Sigmoid colon (tissue), 7 donors: ENCODE results near the gene STARD9. TPM values are rescaled to one million over a fixed set of nuclear protein-coding genes. Genes with fewer than 3 reads are reported as not detected.

Source experiments
- DNase-seq: peaks from one replicate; pipeline ENCODE4 v3.0.0-alpha.2; 2019
- H3K27ac ChIP-seq, 4 donors: fragments of 200-600 bp; sonication (generic); one replicate each; pipeline ENCODE4 v1.5.1; 2016 to 2019; ENCODE audit warnings: mild to moderate bottlenecking in 1 of 4
- H3K27me3 ChIP-seq, 3 donors: fragments of 200-600 bp; sonication (generic); one replicate each; pipeline ENCODE4 v1.5.1; 2019; ENCODE audit warnings: mild to moderate bottlenecking in 1 of 3
- H3K36me3 ChIP-seq, 4 donors: fragments of 200-600 bp; sonication (generic); one replicate each; pipeline ENCODE4 v1.5.1; 2016 to 2019
- H3K4me1 ChIP-seq, 4 donors: fragments of 200-600 bp; sonication (generic); one replicate each; pipeline ENCODE4 v1.5.1; 2017 to 2019
- H3K4me3 ChIP-seq, 4 donors: fragments of 200-600 bp; sonication (generic); one replicate each; pipeline ENCODE4 v1.5.1; 2017 to 2019; ENCODE audit warnings: mild to moderate bottlenecking in 2 of 4, moderate library complexity in 1 of 4
- H3K9me3 ChIP-seq, 4 donors: fragments of 200-600 bp in 3 of 4; sonication (generic) in 3 of 4; one replicate each; pipeline versions ENCODE4 v1.5.1 to v1.6.1; 2013 to 2019
- EP300 ChIP-seq, 4 donors: sonication (generic); formaldehyde crosslinking; IDR thresholded peaks; one replicate each; pipeline ENCODE4 v1.6.1; 2017; ENCODE audit warnings: antibody characterized with exemption in 4 of 4
- POLR2A ChIP-seq, 2 donors: fragments of 450-650 bp; IDR thresholded peaks; one replicate each; pipeline ENCODE4 v1.6.1; 2016; ENCODE audit warnings: antibody characterized with exemption in 2 of 2, mild to moderate bottlenecking in 2 of 2, moderate library complexity in 2 of 2
- POLR2AphosphoS5 ChIP-seq, 4 donors: sonication (generic); formaldehyde crosslinking; IDR thresholded peaks; one replicate each; pipeline ENCODE4 v1.6.1; 2017; ENCODE audit warnings: antibody characterized with exemption in 4 of 4
- WGBS, 2 donors: extraction: QIAGEN DNeasy Blood & Tissue Kit; methylation state at CpG; one replicate each; pipeline ENCODE4 v1.1.7; 2013; 5-methylcytosine and 5-hydroxymethylcytosine counted together
- intact Hi-C: fragments of 100-400 bp; cut with DNase I; formaldehyde crosslinking; loops from one replicate; pipeline ENCODE4 v1.15.1; 2023
- polyA plus RNA-seq, 3 donors: library from polyadenylated mRNA; stranded (reverse); fragments of 200-250 nt; gene quantifications; one replicate each; pipeline ENCODE4 v1.2.3, GENCODE V29; 2013
- total RNA-seq, 4 donors: library from RNA; depleted of rRNA; stranded (reverse); fragments of >200 nt; gene quantifications; one replicate each; pipeline ENCODE4 v1.1.0, GENCODE V29; 2016
- TF ChIP-seq, protein P1 (sequence below), 4 experiments: fragments of 450-650 bp in 3 of 4; fragments of 200-600 bp in 1 of 4; IDR thresholded peaks; one replicate each; pipeline ENCODE4 v1.5.1; 2016 to 2019; ENCODE audit warnings: antibody characterized with exemption in 4 of 4, mild to moderate bottlenecking in 3 of 4, moderate library complexity in 2 of 4
- donor health status: healthy with polysubstance abuse.
- donor health status: Bipolar disorder and iron deficiency.
- donor health status: healthy.

The STARD9 gene
- total and polyA plus RNA-seq, 7 donors = 0.60 to 125 (median 36.4) TPM

DNA sequence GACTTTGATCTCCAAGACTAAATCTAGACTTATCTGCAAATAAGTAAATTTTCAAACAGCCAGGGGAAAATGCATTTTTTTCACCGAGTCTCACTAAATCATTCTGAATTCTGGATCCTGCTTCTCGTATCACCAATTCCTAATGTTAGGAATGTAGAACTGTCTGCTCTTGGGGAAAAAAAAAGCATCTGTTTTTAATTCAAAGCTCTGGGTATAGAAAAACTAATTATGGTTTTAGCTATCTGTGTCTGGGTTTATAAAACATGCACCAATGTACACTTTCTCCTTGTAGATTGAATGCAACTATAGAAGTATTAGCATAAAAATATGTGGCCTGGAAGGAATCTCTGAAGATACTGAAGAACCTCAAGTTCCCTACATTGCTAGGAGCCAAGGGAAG, 166.3 kb downstream of the STARD9 start:
- peaks cover 0 to 7% (median 7%) of the 10 kb centered on the region in 4 donors for H3K4me1 ChIP-seq
- no peak for DNase-seq

DNA sequence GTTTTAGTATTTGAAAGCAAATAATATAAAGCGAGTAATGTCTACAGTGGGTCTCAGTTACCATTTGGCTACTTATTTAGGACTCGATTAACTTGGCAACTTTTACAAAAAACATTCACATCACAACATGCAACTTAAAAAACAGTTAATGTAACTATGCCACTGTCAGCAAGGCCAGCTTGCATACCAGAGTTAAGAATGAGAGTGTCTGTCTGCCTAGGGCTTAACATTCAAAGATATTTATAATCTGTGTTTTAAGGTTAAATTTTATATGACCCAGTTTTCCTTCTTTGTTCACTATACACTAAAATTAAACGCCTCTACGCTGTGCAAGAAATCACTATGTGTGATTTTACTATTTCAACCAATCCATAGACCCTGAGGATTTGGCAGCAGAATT, 166.7 kb downstream of the STARD9 start:
- WGBS, 2 donors = 96% methylated on average over 4 of the region's 4 CpGs
- H3K9me3 ChIP-seq = no peaks in the 10 kb centered on the region
- H3K36me3 ChIP-seq = peaks cover 0 to 24% (median 2%) of the 10 kb centered on the region in 4 donors
- DNase-seq = no peak
- TF ChIP-seq POLR2AphosphoS5 (IDR thresholded peaks at IDR 0.05) = no peak
- TF ChIP-seq POLR2A (IDR thresholded peaks at IDR 0.05) = no peak
- TF ChIP-seq EP300 (IDR thresholded peaks at IDR 0.05) = no peak
- TF ChIP-seq, protein P1, sequence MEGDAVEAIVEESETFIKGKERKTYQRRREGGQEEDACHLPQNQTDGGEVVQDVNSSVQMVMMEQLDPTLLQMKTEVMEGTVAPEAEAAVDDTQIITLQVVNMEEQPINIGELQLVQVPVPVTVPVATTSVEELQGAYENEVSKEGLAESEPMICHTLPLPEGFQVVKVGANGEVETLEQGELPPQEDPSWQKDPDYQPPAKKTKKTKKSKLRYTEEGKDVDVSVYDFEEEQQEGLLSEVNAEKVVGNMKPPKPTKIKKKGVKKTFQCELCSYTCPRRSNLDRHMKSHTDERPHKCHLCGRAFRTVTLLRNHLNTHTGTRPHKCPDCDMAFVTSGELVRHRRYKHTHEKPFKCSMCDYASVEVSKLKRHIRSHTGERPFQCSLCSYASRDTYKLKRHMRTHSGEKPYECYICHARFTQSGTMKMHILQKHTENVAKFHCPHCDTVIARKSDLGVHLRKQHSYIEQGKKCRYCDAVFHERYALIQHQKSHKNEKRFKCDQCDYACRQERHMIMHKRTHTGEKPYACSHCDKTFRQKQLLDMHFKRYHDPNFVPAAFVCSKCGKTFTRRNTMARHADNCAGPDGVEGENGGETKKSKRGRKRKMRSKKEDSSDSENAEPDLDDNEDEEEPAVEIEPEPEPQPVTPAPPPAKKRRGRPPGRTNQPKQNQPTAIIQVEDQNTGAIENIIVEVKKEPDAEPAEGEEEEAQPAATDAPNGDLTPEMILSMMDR (IDR thresholded peaks at IDR 0.05) = no peak
- H3K4me1 ChIP-seq = peaks cover 0 to 7% (median 7%) of the 10 kb centered on the region in 4 donors
- no peak overlapping the region for H3K27ac ChIP-seq
- intact Hi-C loops = no loop called here
- H3K27me3 ChIP-seq = no peaks in the 10 kb centered on the region
- no peak overlapping the region for H3K4me3 ChIP-seq

More for the DNA sequence above, 166.3 kb downstream of the STARD9 start:
- Histone ChIP-seq H3K36me3 (peaks cover 0 to 24% (median 2%) of the 10 kb centered on the region in 4 donors), H3K27ac (no peak overlapping the region), H3K27me3 (no peaks in the 10 kb centered on the region), H3K4me3 (no peak overlapping the region), H3K9me3 (no peaks in the 10 kb centered on the region)
- intact Hi-C loops = no loop called here
- WGBS, 2 donors = 91 to 96% methylated on average over 2 of the region's 2 CpGs
- TF ChIP-seq, protein P1 (IDR thresholded peaks at IDR 0.05) = no peak
- TF ChIP-seq POLR2AphosphoS5 (IDR thresholded peaks at IDR 0.05) (no peak), POLR2A (IDR thresholded peaks at IDR 0.05) (no peak), EP300 (IDR thresholded peaks at IDR 0.05) (no peak)

DNA sequence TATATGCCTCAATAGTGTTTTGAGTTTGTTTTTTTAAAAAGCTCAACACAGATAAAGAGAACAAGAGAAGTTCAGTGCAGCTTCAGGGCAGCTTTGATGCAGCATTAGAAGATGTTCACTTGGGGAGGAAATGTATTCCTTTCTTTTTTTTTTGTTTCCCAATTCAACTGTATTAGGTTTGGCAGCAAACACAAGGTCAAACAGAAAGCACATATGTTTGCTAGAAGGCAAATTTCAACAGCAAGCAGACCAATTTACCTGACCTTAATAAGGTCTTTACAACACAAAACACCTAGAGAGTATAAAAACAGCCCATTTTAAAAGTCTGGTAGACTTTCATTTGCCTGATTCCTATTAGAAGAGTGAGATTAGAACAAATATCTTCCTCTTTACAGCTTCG, 168.8 kb downstream of the STARD9 start:
- H3K27me3 ChIP-seq = no peaks in the 10 kb centered on the region
- 96 to 100% methylated on average over 1 of the region's 1 CpG for WGBS, 2 donors
- H3K9me3 ChIP-seq = no peaks in the 10 kb centered on the region
- TF ChIP-seq EP300 (IDR thresholded peaks at IDR 0.05) (no peak), POLR2AphosphoS5 (IDR thresholded peaks at IDR 0.05) (no peak), POLR2A (IDR thresholded peaks at IDR 0.05) (no peak)
- TF ChIP-seq, protein P1 (IDR thresholded peaks at IDR 0.05) = no peak
- no peaks in the 10 kb centered on the region for H3K4me1 ChIP-seq
- peaks cover 0 to 24% (median 2%) of the 10 kb centered on the region in 4 donors for H3K36me3 ChIP-seq
- no peak overlapping the region for H3K27ac ChIP-seq
- intact Hi-C loops = no loop called here
- no peak overlapping the region for H3K4me3 ChIP-seq
- DNase-seq = no peak

DNA sequence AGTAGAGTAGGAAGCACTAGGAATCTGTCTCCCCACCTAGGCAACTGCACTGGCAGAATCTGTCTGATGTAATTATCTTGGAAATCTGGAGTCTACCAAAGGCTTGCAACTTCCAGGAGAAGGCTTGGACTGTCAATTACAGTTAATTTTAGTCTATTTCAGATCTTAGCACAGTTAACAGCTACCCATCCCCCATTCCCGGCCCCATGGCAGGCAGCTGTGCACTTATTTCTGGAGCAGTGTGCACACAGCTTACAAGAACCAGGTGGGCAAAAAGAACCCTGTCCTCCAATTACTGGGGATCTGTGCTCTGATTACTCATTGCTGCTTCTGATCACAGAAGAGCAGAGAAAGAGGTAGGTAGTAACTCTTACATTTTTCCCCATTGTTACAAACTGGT, 173.9 kb downstream of the STARD9 start:
- Histone ChIP-seq H3K36me3 (peaks cover 0 to 42% (median 9%) of the 10 kb centered on the region in 4 donors), H3K9me3 (no peaks in the 10 kb centered on the region), H3K27ac (no peak overlapping the region), H3K4me1 (no peaks in the 10 kb centered on the region), H3K4me3 (no peak overlapping the region), H3K27me3 (no peaks in the 10 kb centered on the region)
- DNase-seq = no peak
- intact Hi-C loops = no loop called here
- 87 to 97% methylated on average over 1 of the region's 1 CpG for WGBS, 2 donors
- TF ChIP-seq POLR2AphosphoS5 (IDR thresholded peaks at IDR 0.05) = no peak
- no peak for TF ChIP-seq POLR2A (IDR thresholded peaks at IDR 0.05)
- TF ChIP-seq EP300 (IDR thresholded peaks at IDR 0.05) = no peak
- TF ChIP-seq, protein P1 (IDR thresholded peaks at IDR 0.05) = no peak

DNA sequence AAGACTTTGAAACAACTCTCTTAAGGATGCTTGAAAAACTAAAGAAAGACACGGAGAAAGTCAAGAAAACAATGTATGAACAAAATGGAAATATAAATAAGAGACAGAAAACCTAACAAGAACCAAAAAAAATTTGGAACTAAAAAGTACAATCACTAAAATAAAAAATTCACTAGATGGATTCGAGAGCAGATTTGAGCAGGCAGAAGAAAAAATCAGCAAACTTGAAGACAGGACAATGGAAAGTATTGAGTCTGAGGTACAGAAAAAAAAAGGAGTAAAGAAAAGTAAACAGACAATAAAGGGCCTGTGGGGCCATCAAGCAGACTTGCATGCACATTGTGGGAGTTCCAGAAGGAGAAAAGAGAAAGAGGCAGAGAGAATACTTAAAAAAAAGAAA, 174.9 kb downstream of the STARD9 start:
- H3K4me3 ChIP-seq = no peak overlapping the region
- no peaks in the 10 kb centered on the region for H3K9me3 ChIP-seq
- intact Hi-C loops = no loop called here
- no peaks in the 10 kb centered on the region for H3K27me3 ChIP-seq
- no peak for TF ChIP-seq EP300 (IDR thresholded peaks at IDR 0.05)
- no peak for TF ChIP-seq POLR2AphosphoS5 (IDR thresholded peaks at IDR 0.05)
- TF ChIP-seq, protein P1 (IDR thresholded peaks at IDR 0.05) = no peak
- TF ChIP-seq POLR2A (IDR thresholded peaks at IDR 0.05) = no peak
- H3K27ac ChIP-seq = no peak overlapping the region
- peaks cover 0 to 32% (median 9%) of the 10 kb centered on the region in 4 donors for H3K36me3 ChIP-seq
- 93 to 94% methylated on average over 2 of the region's 2 CpGs for WGBS, 2 donors
- DNase-seq = no peak
- no peaks in the 10 kb centered on the region for H3K4me1 ChIP-seq
